Mesendoderm (in vitro differentiated cells): ENCODE results near the gene ANO9.

ENCODE experiments used
- DNase-seq: peaks from one replicate; pipeline ENCODE4 v3.0.0; 2013
- H2AK5ac ChIP-seq: 2 replicates; pipeline ENCODE4 v1.6.1; 2013; ENCODE audit warnings: low read length, inconsistent platforms
- H2BK120ac ChIP-seq: 2 replicates; pipeline ENCODE4 v1.6.1; 2013; ENCODE audit warnings: low read depth, mild to moderate bottlenecking, low read length, moderate library complexity, mixed read lengths
- H2BK15ac ChIP-seq: replicated peaks from 2 replicates; pipeline ENCODE4 v1.6.1; 2013; ENCODE audit warnings: low read depth, mild to moderate bottlenecking, moderate library complexity
- H2BK5ac ChIP-seq: 2 replicates; pipeline ENCODE4 v1.6.1; 2013; ENCODE audit warnings: low read length, inconsistent platforms
- H3K18ac ChIP-seq: 2 replicates; pipeline ENCODE4 v1.6.1; 2013; ENCODE audit warnings: mild to moderate bottlenecking, low read length, mixed read lengths
- H3K23ac ChIP-seq: one replicate; pipeline ENCODE4 v1.6.1; 2013; ENCODE audit warnings: low read length
- H3K27ac ChIP-seq: 2 replicates; pipeline ENCODE4 v1.5.1; 2013; ENCODE audit warnings: low read depth, mild to moderate bottlenecking, inconsistent platforms, low read length, moderate library complexity
- H3K27me3 ChIP-seq: 2 replicates; pipeline ENCODE4 v1.6.1; 2013; ENCODE audit warnings: low read length, control low read depth, mild to moderate bottlenecking, inconsistent platforms; ENCODE audit not compliant: insufficient read depth, poor library complexity
- H3K36me3 ChIP-seq: 2 replicates; pipeline ENCODE4 v1.6.1; 2013; ENCODE audit warnings: low read length, inconsistent platforms; ENCODE audit not compliant: control insufficient read depth, insufficient read depth
- H3K4ac ChIP-seq: one replicate; pipeline ENCODE4 v1.6.1; 2013; ENCODE audit warnings: low read depth, mild to moderate bottlenecking, low read length, moderate library complexity
- H3K4me1 ChIP-seq: 2 replicates; pipeline ENCODE4 v1.6.1; 2013; ENCODE audit warnings: low read depth, low read length, inconsistent platforms; ENCODE audit not compliant: control insufficient read depth
- H3K4me2 ChIP-seq: 2 replicates; pipeline ENCODE4 v1.6.1; 2013; ENCODE audit warnings: low read length
- H3K4me3 ChIP-seq: 2 replicates; pipeline ENCODE4 v1.5.1; 2013; ENCODE audit warnings: mild to moderate bottlenecking, low read length
- H3K56ac ChIP-seq: one replicate; pipeline ENCODE4 v1.6.1; 2013; ENCODE audit warnings: low read length
- H3K79me1 ChIP-seq: 2 replicates; pipeline ENCODE4 v1.6.1; 2013; ENCODE audit warnings: low read length, inconsistent platforms
- H3K79me2 ChIP-seq: 2 replicates; pipeline ENCODE4 v1.6.1; 2013; ENCODE audit warnings: mild to moderate bottlenecking, low read length; ENCODE audit not compliant: control insufficient read depth, insufficient read depth
- H3K9ac ChIP-seq: 2 replicates; pipeline ENCODE4 v1.6.1; 2013; ENCODE audit warnings: low read length, inconsistent platforms
- H4K5ac ChIP-seq: one replicate; pipeline ENCODE4 v1.6.1; 2013; ENCODE audit warnings: low read length
- H4K8ac ChIP-seq: one replicate; pipeline ENCODE4 v1.6.1; 2013; ENCODE audit warnings: low read depth, mild to moderate bottlenecking, control low read depth, low read length, moderate library complexity
- WGBS: extraction: QIAGEN DNeasy Blood & Tissue Kit; methylation state at CpG from one replicate; pipeline ENCODE4 v1.1.7; 2013; ENCODE audit warnings: low lambda C conversion rate, missing lambda C conversion rate; ENCODE audit not compliant: insufficient coverage; ENCODE audit errors: extremely low coverage; 5-methylcytosine and 5-hydroxymethylcytosine counted together

Gene ANO9

GRCh38 chr11:457111-457760 is 15.4 kb upstream of the ANO9 start:
- no CpG with 5 or more reads among the region's 23 CpGs for WGBS
- H3K23ac ChIP-seq, result no peak overlapping the region
- H3K18ac ChIP-seq, result no peak overlapping the region
- DNase-seq, result no peak
- H3K4me1 ChIP-seq, result no peaks in the 10 kb centered on the region
- H3K4me3 ChIP-seq, result no peak overlapping the region
- peaks cover 55% of the 10 kb centered on the region for H3K79me2 ChIP-seq
- H3K27me3 ChIP-seq, result no peaks in the 10 kb centered on the region
- no peak overlapping the region for H2BK120ac ChIP-seq
- no peak overlapping the region for H3K27ac ChIP-seq
- H3K4ac ChIP-seq, result no peak overlapping the region
- peaks cover 4% of the 10 kb centered on the region for H3K36me3 ChIP-seq
- no peak overlapping the region for H2AK5ac ChIP-seq
- H4K8ac ChIP-seq, result no peak overlapping the region
- no peak overlapping the region for H4K5ac ChIP-seq
- H3K4me2 ChIP-seq, result no peak overlapping the region
- H3K79me1 ChIP-seq, result peaks cover 37% of the 10 kb centered on the region
- no peak overlapping the region for H2BK5ac ChIP-seq
- H2BK15ac ChIP-seq, result no peak overlapping the region
- no peak overlapping the region for H3K56ac ChIP-seq
- no peak overlapping the region for H3K9ac ChIP-seq

- Histone ChIP-seq H2BK120ac (no peak overlapping the region), H3K4ac (no peak overlapping the region), H3K36me3 (peaks cover 4% of the 10 kb centered on the region), H3K79me2 (peaks cover 61% of the 10 kb centered on the region), H3K4me1 (no peaks in the 10 kb centered on the region), H3K56ac (no peak overlapping the region), H3K27ac (no peak overlapping the region), H4K8ac (no peak overlapping the region), H3K27me3 (no peaks in the 10 kb centered on the region), H2BK15ac (no peak overlapping the region), H2AK5ac (no peak overlapping the region), H4K5ac (no peak overlapping the region), H3K4me3 (no peak overlapping the region), H3K23ac (no peak overlapping the region), H3K4me2 (no peak overlapping the region), H3K18ac (no peak overlapping the region), H3K9ac (no peak overlapping the region), H2BK5ac (no peak overlapping the region), H3K79me1 (peaks cover 40% of the 10 kb centered on the region)
- DNase-seq, result no peak
- no CpG with 5 or more reads among the region's 7 CpGs for WGBS
Observed at GRCh38 chr11:456533-456932, 14.7 kb upstream of the ANO9 start.

GRCh38 chr11:455566-456147 is 13.8 kb upstream of the ANO9 start:
- no peaks in the 10 kb centered on the region for H3K27me3 ChIP-seq
- H3K79me2 ChIP-seq, result peaks cover 67% of the 10 kb centered on the region
- H4K8ac ChIP-seq, result no peak overlapping the region
- no peak overlapping the region for H3K4me3 ChIP-seq
- H3K4ac ChIP-seq, result no peak overlapping the region
- WGBS, result no CpG with 5 or more reads among the region's 23 CpGs
- no peak overlapping the region for H3K27ac ChIP-seq
- no peaks in the 10 kb centered on the region for H3K4me1 ChIP-seq
- H3K9ac ChIP-seq, result no peak overlapping the region
- H3K56ac ChIP-seq, result no peak overlapping the region
- H3K18ac ChIP-seq, result no peak overlapping the region
- H2AK5ac ChIP-seq, result no peak overlapping the region
- no peak overlapping the region for H3K4me2 ChIP-seq
- DNase-seq, result no peak
- H3K79me1 ChIP-seq, result peaks cover 41% of the 10 kb centered on the region
- no peak overlapping the region for H2BK5ac ChIP-seq
- no peak overlapping the region for H4K5ac ChIP-seq
- H2BK15ac ChIP-seq, result no peak overlapping the region
- no peak overlapping the region for H3K23ac ChIP-seq
- H3K36me3 ChIP-seq, result peaks cover 4% of the 10 kb centered on the region
- H2BK120ac ChIP-seq, result no peak overlapping the region

GRCh38 chr11:454801-455565 is 13.2 kb upstream of the ANO9 start:
- Histone ChIP-seq H3K4me2 (no peak overlapping the region), H2BK15ac (no peak overlapping the region), H3K79me2 (peaks cover 67% of the 10 kb centered on the region), H4K8ac (no peak overlapping the region), H3K27ac (no peak overlapping the region), H3K23ac (no peak overlapping the region), H4K5ac (no peak overlapping the region), H3K79me1 (peaks cover 40% of the 10 kb centered on the region), H2BK5ac (no peak overlapping the region), H3K4me3 (no peak overlapping the region), H3K36me3 (peaks cover 3% of the 10 kb centered on the region), H3K4ac (no peak overlapping the region), H3K9ac (no peak overlapping the region), H3K4me1 (no peaks in the 10 kb centered on the region), H2BK120ac (no peak overlapping the region), H3K56ac (no peak overlapping the region), H3K27me3 (no peaks in the 10 kb centered on the region), H2AK5ac (no peak overlapping the region), H3K18ac (no peak overlapping the region)
- WGBS, result no CpG with 5 or more reads among the region's 14 CpGs
- no peak for DNase-seq

GRCh38 chr11:454043-454442 is 12.2 kb upstream of the ANO9 start:
- Histone ChIP-seq H3K4me2 (no peak overlapping the region), H3K4me3 (no peak overlapping the region), H3K9ac (no peak overlapping the region), H3K4me1 (no peaks in the 10 kb centered on the region), H2AK5ac (no peak overlapping the region), H3K36me3 (peaks cover 1% of the 10 kb centered on the region), H2BK5ac (no peak overlapping the region), H3K27me3 (no peaks in the 10 kb centered on the region), H4K5ac (no peak overlapping the region), H3K79me1 (peaks cover 37% of the 10 kb centered on the region), H2BK15ac (no peak overlapping the region), H3K18ac (no peak overlapping the region), H4K8ac (no peak overlapping the region), H3K4ac (no peak overlapping the region), H3K56ac (no peak overlapping the region), H3K27ac (no peak overlapping the region), H3K23ac (no peak overlapping the region), H2BK120ac (no peak overlapping the region), H3K79me2 (peaks cover 64% of the 10 kb centered on the region)
- WGBS, result no CpG with 5 or more reads among the region's 9 CpGs
- no peak for DNase-seq
